GM12874 (cell line): ENCODE data around the gene CLHC1.

Experiments
- CTCF ChIP-seq: IDR thresholded peaks from 2 replicates; pipeline ENCODE4 v1.5.1; 2011; ENCODE audit warnings: low read depth, mild to moderate bottlenecking, control low read depth, low read length, moderate library complexity; ENCODE audit not compliant: insufficient read depth

Gene CLHC1

GRCh38 chr2:55155206-55155605 is 76.9 kb downstream of the CLHC1 start:
- TF ChIP-seq CTCF, result no peak

DNA sequence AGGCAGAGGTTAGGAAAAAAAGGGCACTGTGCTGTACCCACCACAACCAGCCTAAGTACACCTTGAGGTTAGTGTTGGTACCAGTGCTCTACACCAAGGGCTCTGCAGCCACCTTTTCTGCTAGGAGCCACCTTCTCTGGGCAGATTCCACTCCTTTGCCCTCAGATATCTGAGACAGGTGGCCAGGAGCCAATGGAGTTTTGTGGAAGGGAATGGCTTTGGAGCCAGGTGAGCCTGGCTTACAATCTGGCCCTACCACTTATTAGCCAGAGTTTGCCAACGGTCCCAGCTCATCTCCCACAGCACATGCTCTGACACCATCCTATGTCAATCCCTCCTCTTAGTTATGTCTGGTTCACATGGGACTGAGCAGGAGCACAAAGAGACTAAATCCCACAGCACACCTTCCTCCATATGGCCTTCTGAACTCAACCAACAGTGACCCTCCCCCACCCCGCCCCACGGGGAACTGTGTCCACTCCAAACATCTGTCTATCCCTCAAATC is 77.5 kb downstream of the CLHC1 start:
- TF ChIP-seq CTCF, result no peak

- TF ChIP-seq CTCF, result no peak
Measured at GRCh38 chr2:55153584-55154299, 78.4 kb downstream of the CLHC1 start.

- no peak for TF ChIP-seq CTCF
Measured at GRCh38 chr2:55152475-55153412, 79.3 kb downstream of the CLHC1 start.

- no peak for TF ChIP-seq CTCF
Measured at GRCh38 chr2:55151733-55152433, 80.2 kb downstream of the CLHC1 start.

DNA sequence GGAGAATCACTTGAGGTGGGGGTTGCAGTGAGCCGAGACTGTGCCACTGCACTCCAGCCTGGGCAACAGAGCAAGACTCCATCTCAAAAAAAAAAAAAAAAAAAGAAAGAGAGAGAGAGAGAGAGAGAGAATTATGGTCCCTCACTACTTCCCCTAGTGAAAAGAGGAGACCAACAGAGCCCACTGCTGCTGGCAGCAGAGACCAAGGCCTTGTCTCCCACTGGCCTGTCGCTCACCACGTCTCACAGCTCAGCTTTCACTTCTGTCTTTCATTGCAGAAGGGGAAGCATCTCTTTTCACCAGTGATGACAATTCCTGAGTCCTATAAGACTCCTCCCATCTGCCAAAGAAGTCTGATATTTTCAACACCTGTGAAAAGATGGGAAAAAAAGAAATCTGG is 81.3 kb downstream of the CLHC1 start:
- TF ChIP-seq CTCF, result no peak

DNA sequence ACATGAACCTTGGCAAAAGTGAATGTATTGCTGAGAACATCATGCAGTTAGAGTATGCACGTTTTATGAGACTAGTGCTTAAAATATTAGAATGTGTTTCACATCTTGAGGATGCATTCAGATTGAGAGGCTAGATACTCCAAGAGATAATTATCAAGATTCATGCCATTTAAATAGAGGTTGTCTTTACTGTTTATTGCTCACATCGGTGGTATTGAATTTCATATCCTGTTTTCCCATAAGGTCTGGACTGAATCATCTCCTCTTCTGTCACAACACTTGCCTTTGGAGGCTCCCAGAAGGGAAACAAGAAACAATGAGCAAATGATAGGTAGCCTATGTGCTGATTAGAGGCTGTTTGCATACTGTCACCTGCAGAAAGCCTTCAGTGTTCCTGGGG is 83.8 kb downstream of the CLHC1 start:
- TF ChIP-seq CTCF, result no peak
